ENCODE data around the gene PRIM1.
A peak's percentile ranks its signal among the peaks of the same experiment; 100 is the strongest.

The PRIM1 gene

GRCh38 chr12:56688129-56688845, 63.8 kb downstream of the PRIM1 start, which contains the start of gene PTGES3 (continued):
- TF ChIP-seq MEIS1 (CRISPR knock-in tag; IDR thresholded peaks at IDR 0.05; ENCODE audit: borderline replicate concordance) (no peak), ZNF280C (tag by site-specific recombination; IDR thresholded peaks at IDR 0.05) (no peak), ZNF645 (tag by site-specific recombination; IDR thresholded peaks at IDR 0.05) (no peak), FEZF1 (tag by site-specific recombination; IDR thresholded peaks at IDR 0.05) (no peak), ZSCAN16 (tag by site-specific recombination; IDR thresholded peaks at IDR 0.05) (peak; percentile 74; the same call in 1 of the 2 replicates), ZNF639 (tag by site-specific recombination; IDR thresholded peaks at IDR 0.05) (peak; percentile 13; the same call in 1 of the 2 replicates), ZBTB49 (tag by site-specific recombination; IDR thresholded peaks at IDR 0.05; ENCODE audit: low read depth) (no peak), ZNF624 (tag by site-specific recombination; IDR thresholded peaks at IDR 0.05) (no peak), TCF7L2 (IDR thresholded peaks at IDR 0.05; ENCODE audit: borderline replicate concordance, low read depth, low read length) (no peak), SP3 (tag by site-specific recombination; IDR thresholded peaks at IDR 0.05) (peak; percentile 91), HOXA7 (CRISPR knock-in tag; IDR thresholded peaks at IDR 0.05; ENCODE audit: borderline replicate concordance) (no peak), ZFP41 (tag by site-specific recombination; IDR thresholded peaks at IDR 0.05; ENCODE audit: borderline replicate concordance) (no peak), ZNF791 (tag by site-specific recombination; IDR thresholded peaks at IDR 0.05) (no peak), ZNF704 (tag by site-specific recombination; IDR thresholded peaks at IDR 0.05) (no peak), ZNF223 (tag by site-specific recombination; IDR thresholded peaks at IDR 0.05) (no peak), ZNF654 (tag by site-specific recombination; IDR thresholded peaks at IDR 0.05; ENCODE audit: low read depth) (no peak), ZNF692 (tag by site-specific recombination; IDR thresholded peaks at IDR 0.05) (peak; percentile 96), KLF8 (tag by site-specific recombination; IDR thresholded peaks at IDR 0.05) (peak; percentile 95), PRDM10 (tag by site-specific recombination; IDR thresholded peaks at IDR 0.05) (peak; percentile 86), ZNF18 (tag by site-specific recombination; IDR thresholded peaks at IDR 0.05) (no peak), ZNF211 (tag by site-specific recombination; IDR thresholded peaks at IDR 0.05; ENCODE audit: low read depth) (no peak), KLF10 (tag by site-specific recombination; IDR thresholded peaks at IDR 0.05) (peak; percentile 93), ZIC2 (tag by site-specific recombination; IDR thresholded peaks at IDR 0.05) (peak; percentile 69), ZNF174 (tag by site-specific recombination; IDR thresholded peaks at IDR 0.05) (no peak)
